OCI-LY7 (cell line): ENCODE results near the gene COL28A1.

ENCODE experiments used
- EZH2phosphoT487 ChIP-seq: fragments of 200-600 bp; sonication (generic); IDR thresholded peaks from 2 replicates; pipeline ENCODE4 v1.6.1; 2018; ENCODE audit warnings: low read depth, borderline replicate concordance, mild to moderate bottlenecking, mixed run types, antibody characterized with exemption, low read length, moderate library complexity, mixed read lengths
- TF ChIP-seq, protein P1 (sequence below): fragments of 200-600 bp; sonication (generic); conservative IDR thresholded peaks from 2 replicates; pipeline ENCODE4 v1.5.1; 2014; ENCODE audit warnings: mild to moderate bottlenecking, antibody characterized with exemption, low read length, moderate library complexity, mixed read lengths

DNA sequence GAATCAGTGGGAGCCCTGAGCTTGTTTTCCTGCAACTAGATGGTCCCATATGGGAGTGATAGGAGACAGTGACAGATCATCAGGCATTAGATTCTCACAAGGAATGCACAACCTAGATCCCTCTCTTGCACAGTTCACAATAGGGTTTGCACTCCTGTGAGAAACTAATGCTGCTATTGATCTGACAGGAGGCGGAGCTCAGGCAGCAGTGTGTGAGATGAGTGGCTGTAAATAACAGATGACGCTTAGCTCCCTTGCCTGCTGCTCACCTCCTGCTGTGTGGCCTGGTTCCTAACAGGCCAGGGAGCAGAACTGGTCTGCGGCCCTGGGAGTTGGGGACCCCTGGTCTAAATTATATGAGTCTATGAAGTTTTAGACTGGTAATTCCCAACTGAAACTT is 34.9 kb upstream of the COL28A1 start:
- TF ChIP-seq, protein P1, sequence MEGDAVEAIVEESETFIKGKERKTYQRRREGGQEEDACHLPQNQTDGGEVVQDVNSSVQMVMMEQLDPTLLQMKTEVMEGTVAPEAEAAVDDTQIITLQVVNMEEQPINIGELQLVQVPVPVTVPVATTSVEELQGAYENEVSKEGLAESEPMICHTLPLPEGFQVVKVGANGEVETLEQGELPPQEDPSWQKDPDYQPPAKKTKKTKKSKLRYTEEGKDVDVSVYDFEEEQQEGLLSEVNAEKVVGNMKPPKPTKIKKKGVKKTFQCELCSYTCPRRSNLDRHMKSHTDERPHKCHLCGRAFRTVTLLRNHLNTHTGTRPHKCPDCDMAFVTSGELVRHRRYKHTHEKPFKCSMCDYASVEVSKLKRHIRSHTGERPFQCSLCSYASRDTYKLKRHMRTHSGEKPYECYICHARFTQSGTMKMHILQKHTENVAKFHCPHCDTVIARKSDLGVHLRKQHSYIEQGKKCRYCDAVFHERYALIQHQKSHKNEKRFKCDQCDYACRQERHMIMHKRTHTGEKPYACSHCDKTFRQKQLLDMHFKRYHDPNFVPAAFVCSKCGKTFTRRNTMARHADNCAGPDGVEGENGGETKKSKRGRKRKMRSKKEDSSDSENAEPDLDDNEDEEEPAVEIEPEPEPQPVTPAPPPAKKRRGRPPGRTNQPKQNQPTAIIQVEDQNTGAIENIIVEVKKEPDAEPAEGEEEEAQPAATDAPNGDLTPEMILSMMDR = no peak
- TF ChIP-seq EZH2phosphoT487 = no peak
